Posterior cingulate gyrus (tissue), 11 donors: ENCODE data around the gene SEMA5A.

Source experiments
- DNase-seq, 10 donors: peaks; one replicate each; pipeline versions ENCODE4 v3.0.0 to v3.0.0-alpha.2; 2020 to 2021; ENCODE audit warnings: mixed read lengths in 3 of 10
- intact Hi-C: fragments of 100-400 bp; cut with DNase I; formaldehyde crosslinking; loops from one replicate; pipeline ENCODE4 v1.15.1; 2023

The SEMA5A gene

GRCh38 chr5:9244417-9244816, 301.5 kb downstream of the SEMA5A start:
- intact Hi-C loops: loop anchor here (10.0 kb wide), 1 partner anchor 300 kb away; the partner anchor contains the start of gene SEMA5A

GRCh38 chr5:9241479-9242305, 304.2 kb downstream of the SEMA5A start:
- DNase-seq: peak in 1 of 10 donors; percentile 13
- intact Hi-C loops: loop anchor here (10.0 kb wide), 1 partner anchor 303 kb away; the partner anchor contains the start of gene SEMA5A

More at GRCh38 chr5:9244417-9244816, 301.5 kb downstream of the SEMA5A start:
- DNase-seq: no peak

- intact Hi-C loops: loop anchor here (10.0 kb wide), 1 partner anchor 304 kb away; the partner anchor contains the start of gene SEMA5A
- no peak for DNase-seq
These were observed 305.4 kb downstream of the SEMA5A start for GRCh38 chr5:9240431-9240830.

GRCh38 chr5:9239626-9240025, 306.2 kb downstream of the SEMA5A start:
- intact Hi-C loops: loop anchor here (10.0 kb wide), 1 partner anchor 305 kb away; the partner anchor contains the start of gene SEMA5A
- no peak for DNase-seq

- no peak for DNase-seq
- intact Hi-C loops: no loop called here
These were observed 306.8 kb downstream of the SEMA5A start for GRCh38 chr5:9239071-9239470.

- intact Hi-C loops: no loop called here
These were observed 312.2 kb downstream of the SEMA5A start for GRCh38 chr5:9233712-9234111.

GRCh38 chr5:9233035-9233434, 312.8 kb downstream of the SEMA5A start:
- DNase-seq: no peak
- intact Hi-C loops: no loop called here

More at GRCh38 chr5:9233712-9234111, 312.2 kb downstream of the SEMA5A start:
- no peak for DNase-seq

GRCh38 chr5:9231842-9232241, 314.0 kb downstream of the SEMA5A start:
- DNase-seq: no peak
- intact Hi-C loops: no loop called here

- DNase-seq: no peak
These were observed 315.5 kb downstream of the SEMA5A start for GRCh38 chr5:9230355-9230754.

GRCh38 chr5:9226016-9226536, 319.8 kb downstream of the SEMA5A start:
- DNase-seq: no peak
- intact Hi-C loops: no loop called here

More at GRCh38 chr5:9230355-9230754, 315.5 kb downstream of the SEMA5A start:
- intact Hi-C loops: no loop called here

GRCh38 chr5:9222054-9222976, 323.6 kb downstream of the SEMA5A start:
- DNase-seq: no peak
- intact Hi-C loops: no loop called here

GRCh38 chr5:9218358-9218757, 327.5 kb downstream of the SEMA5A start:
- intact Hi-C loops: no loop called here
- no peak for DNase-seq

GRCh38 chr5:9212605-9213004, 333.3 kb downstream of the SEMA5A start:
- no peak for DNase-seq
- intact Hi-C loops: no loop called here

GRCh38 chr5:9209846-9210492, 335.9 kb downstream of the SEMA5A start:
- no peak for DNase-seq
- intact Hi-C loops: loop anchor here (5.0 to 10.0 kb wide), 3 partner anchors 365 to 1285 kb away; no protein-coding TSS in a partner anchor

- DNase-seq: no peak
- intact Hi-C loops: loop anchor here (2.0 to 10.0 kb wide), 4 partner anchors 49 to 1283 kb away; no protein-coding TSS in a partner anchor
These were observed 338.0 kb downstream of the SEMA5A start for GRCh38 chr5:9207817-9208418.

- DNase-seq: no peak
- intact Hi-C loops: loop anchor here (10.0 kb wide), 2 partner anchors 358 to 1278 kb away; no protein-coding TSS in a partner anchor
These were observed 343.2 kb downstream of the SEMA5A start for GRCh38 chr5:9202636-9203035.

- intact Hi-C loops: loop anchor here (10.0 kb wide), 2 partner anchors 357 to 1277 kb away; no protein-coding TSS in a partner anchor
- no peak for DNase-seq
These were observed 344.1 kb downstream of the SEMA5A start for GRCh38 chr5:9201761-9202160.

GRCh38 chr5:9201011-9201410, 344.9 kb downstream of the SEMA5A start:
- no peak for DNase-seq
- intact Hi-C loops: loop anchor here (10.0 kb wide), 2 partner anchors 356 to 1276 kb away; no protein-coding TSS in a partner anchor

- no peak for DNase-seq
- intact Hi-C loops: no loop called here
These were observed 347.5 kb downstream of the SEMA5A start for GRCh38 chr5:9198394-9198793.
